ENCODE data around the gene TP73.

Gene TP73

GRCh38 chr1:3744646-3745045, 92.3 kb downstream of the TP73 start:
- DNase-seq (ENCODE audit: low spot score): no peak

- no peak for DNase-seq (ENCODE audit: low spot score)
These were observed 92.8 kb downstream of the TP73 start for GRCh38 chr1:3745071-3745470.

- no peak for DNase-seq (ENCODE audit: low spot score)
These were observed 93.5 kb downstream of the TP73 start for GRCh38 chr1:3745590-3746381.

- DNase-seq (ENCODE audit: low spot score): no peak
These were observed 94.1 kb downstream of the TP73 start for GRCh38 chr1:3746389-3746829.

GRCh38 chr1:3746830-3747521, 94.7 kb downstream of the TP73 start:
- no peak for DNase-seq (ENCODE audit: low spot score)

- no peak for DNase-seq (ENCODE audit: low spot score)
These were observed 95.2 kb downstream of the TP73 start for GRCh38 chr1:3747522-3747848.

- DNase-seq (ENCODE audit: low spot score): no peak
These were observed 95.6 kb downstream of the TP73 start for GRCh38 chr1:3747903-3748302.

GRCh38 chr1:3748316-3748900, 96.1 kb downstream of the TP73 start:
- DNase-seq (ENCODE audit: low spot score): peak; percentile 46

GRCh38 chr1:3749512-3749911, 97.2 kb downstream of the TP73 start:
- no peak for DNase-seq (ENCODE audit: low spot score)

- no peak for DNase-seq (ENCODE audit: low spot score)
These were observed 98.4 kb downstream of the TP73 start for GRCh38 chr1:3750741-3751140.

GRCh38 chr1:3752400-3752945, 100.2 kb downstream of the TP73 start, which contains the start of gene CCDC27:
Gene CCDC27 (plus strand): TSS chr1:3752450. CDS start chr1:3752482, 32 bp downstream.
- no peak for DNase-seq (ENCODE audit: low spot score)

GRCh38 chr1:3753656-3754454, 101.5 kb downstream of the TP73 start:
- no peak for DNase-seq (ENCODE audit: low spot score)

- DNase-seq (ENCODE audit: low spot score): no peak
These were observed 104.1 kb downstream of the TP73 start for GRCh38 chr1:3756394-3756793.

GRCh38 chr1:3759164-3759563, 106.8 kb downstream of the TP73 start:
- no peak for DNase-seq (ENCODE audit: low spot score)

GRCh38 chr1:3759796-3760195, 107.5 kb downstream of the TP73 start:
- DNase-seq (ENCODE audit: low spot score): no peak

GRCh38 chr1:3761296-3762010, 109.1 kb downstream of the TP73 start:
- DNase-seq (ENCODE audit: low spot score): no peak

- no peak for DNase-seq (ENCODE audit: low spot score)
These were observed 110.0 kb downstream of the TP73 start for GRCh38 chr1:3762151-3762872.

- no peak for DNase-seq (ENCODE audit: low spot score)
These were observed 110.5 kb downstream of the TP73 start for GRCh38 chr1:3762873-3763228.

GRCh38 chr1:3763351-3764125, 111.2 kb downstream of the TP73 start:
- no peak for DNase-seq (ENCODE audit: low spot score)

- DNase-seq (ENCODE audit: low spot score): no peak
These were observed 115.1 kb downstream of the TP73 start for GRCh38 chr1:3767328-3767925.
